SU-DHL-6 (cell line): ENCODE data around the gene PSMA7.

Experiments used
- H2AFZ ChIP-seq: fragments of 200-600 bp; sonication (generic); 2 replicates; pipeline ENCODE4 v1.6.1; 2014; ENCODE audit warnings: low read depth, mild to moderate bottlenecking, moderate library complexity, mixed read lengths, antibody characterized with exemption, low read length; ENCODE audit not compliant: severe bottlenecking
- H3F3A ChIP-seq: fragments of 200-600 bp; shearing (Covaris generic); 2 replicates; pipeline ENCODE4 v1.6.0; 2016; ENCODE audit warnings: antibody characterized with exemption, mild to moderate bottlenecking; ENCODE audit not compliant: insufficient read depth
- H3K27ac ChIP-seq: fragments of 200-600 bp; sonication (generic); 2 replicates; pipeline ENCODE4 v1.5.1; 2016; ENCODE audit warnings: low read depth, mild to moderate bottlenecking, low read length, moderate library complexity, mixed read lengths
- H3K27me3 ChIP-seq: fragments of 200-600 bp; sonication (generic), shearing (Covaris generic); 2 replicates; pipeline ENCODE4 v1.6.0; 2014; ENCODE audit warnings: mild to moderate bottlenecking, low read length
- H3K36me3 ChIP-seq: fragments of 200-600 bp; sonication (generic); 2 replicates; pipeline ENCODE4 v1.6.1; 2014; ENCODE audit warnings: mild to moderate bottlenecking, low read length, mixed read lengths
- H3K4me2 ChIP-seq: fragments of 300-600, 200-600 bp; shearing (Covaris generic), sonication (generic); 2 replicates; pipeline ENCODE4 v1.6.0; 2014; ENCODE audit warnings: low read length, low read depth, mild to moderate bottlenecking; ENCODE audit not compliant: poor library complexity, severe bottlenecking
- H3K4me3 ChIP-seq: fragments of 200-600 bp; sonication (generic); 2 replicates; pipeline ENCODE4 v1.5.1; 2014; ENCODE audit warnings: antibody characterized with exemption, low read length, mild to moderate bottlenecking, mixed read lengths; ENCODE audit not compliant: insufficient read depth, poor library complexity, severe bottlenecking
- H3K79me2 ChIP-seq: fragments of 200-600 bp; sonication (generic); 2 replicates; pipeline ENCODE4 v1.6.1; 2014; ENCODE audit warnings: mild to moderate bottlenecking, low read length, moderate library complexity; ENCODE audit not compliant: insufficient read depth
- H3K9ac ChIP-seq: fragments of 200-600 bp; sonication (generic); 2 replicates; pipeline ENCODE4 v1.7.0; 2014; ENCODE audit warnings: mild to moderate bottlenecking, low read length
- H3K9me2 ChIP-seq: fragments of 200-600 bp; sonication (generic); replicated peaks from 2 replicates; pipeline ENCODE4 v1.6.1; 2014; ENCODE audit warnings: low read length; ENCODE audit not compliant: insufficient read depth
- H3K9me3 ChIP-seq: fragments of 200-600 bp; sonication (generic); 2 replicates; pipeline ENCODE4 v1.6.1; 2014; ENCODE audit warnings: low read length, mixed read lengths; ENCODE audit not compliant: insufficient read depth
- H4K20me1 ChIP-seq: fragments of 200-600 bp; sonication (generic); 2 replicates; pipeline ENCODE4 v1.6.1; 2014; ENCODE audit warnings: low read depth, mild to moderate bottlenecking, antibody characterized with exemption, low read length, moderate library complexity, mixed read lengths
- EZH2phosphoT487 ChIP-seq: fragments of 200-600 bp; sonication (generic), shearing (Covaris generic); conservative IDR thresholded peaks from 2 replicates; pipeline ENCODE4 v1.6.1; 2018; ENCODE audit warnings: mild to moderate bottlenecking, antibody characterized with exemption, low read length, moderate library complexity, mixed read lengths
- TF ChIP-seq, protein P1 (sequence below): fragments of 200-600 bp; sonication (generic); IDR thresholded peaks from one replicate; pipeline ENCODE4 v1.5.1; 2017; ENCODE audit warnings: antibody characterized with exemption, mild to moderate bottlenecking, low read length, moderate library complexity; ENCODE audit not compliant: insufficient read depth, poor library complexity, severe bottlenecking

Gene PSMA7

DNA sequence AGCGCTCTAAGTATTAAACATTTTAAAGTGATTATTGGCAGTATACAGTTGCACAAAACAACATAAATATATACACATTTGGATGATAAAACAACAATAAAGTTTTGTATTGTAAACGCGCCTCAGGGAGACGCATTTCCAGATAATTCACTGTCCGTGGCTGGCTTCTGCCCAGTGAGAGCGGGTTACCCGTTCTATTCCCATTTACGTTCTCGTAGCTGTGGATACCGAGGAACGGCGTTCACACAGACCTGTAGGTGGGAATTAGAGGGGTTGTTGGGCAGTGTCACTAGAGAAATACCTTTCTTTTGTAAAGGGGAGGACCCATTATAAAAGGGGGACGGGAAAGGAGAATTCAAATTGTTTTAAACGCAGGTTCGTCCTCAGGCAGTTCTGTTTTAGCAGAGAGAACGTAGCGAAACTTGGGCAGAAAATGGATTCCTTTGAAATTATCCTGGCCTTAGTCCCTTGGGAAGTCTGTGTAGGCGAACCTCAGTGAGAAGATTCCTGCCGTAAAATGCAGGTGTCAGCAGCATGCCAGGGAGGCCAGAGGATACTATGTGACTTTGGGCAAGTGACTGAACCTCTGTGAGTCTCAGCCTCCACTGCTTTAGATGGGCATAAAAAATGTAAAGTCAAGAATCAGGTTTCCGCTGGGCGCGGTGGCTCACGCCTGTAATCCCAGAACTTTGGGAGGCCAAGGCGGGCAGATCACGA, 40.4 kb upstream of the PSMA7 start:
- peak overlapping the region; percentile 97 for H3K4me2 ChIP-seq
- peaks cover 48% of the 10 kb centered on the region for H3K79me2 ChIP-seq
- no peaks in the 10 kb centered on the region for H3K9me3 ChIP-seq
- 0 out of 2 replicates have a peak, but pooled peaks cover 2% of the 10 kb centered on the region for H3K36me3 ChIP-seq
- H3K9me2 ChIP-seq, result no peaks in the 10 kb centered on the region
- peak overlapping the region; percentile 98 for H3K9ac ChIP-seq
- no peaks in the 10 kb centered on the region for H3K27me3 ChIP-seq
- peak overlapping the region; percentile 70 for H3K27ac ChIP-seq
- peak overlapping the region; percentile 98 for H3K4me3 ChIP-seq
- H4K20me1 ChIP-seq, result no peaks in the 10 kb centered on the region
- TF ChIP-seq, protein P1, sequence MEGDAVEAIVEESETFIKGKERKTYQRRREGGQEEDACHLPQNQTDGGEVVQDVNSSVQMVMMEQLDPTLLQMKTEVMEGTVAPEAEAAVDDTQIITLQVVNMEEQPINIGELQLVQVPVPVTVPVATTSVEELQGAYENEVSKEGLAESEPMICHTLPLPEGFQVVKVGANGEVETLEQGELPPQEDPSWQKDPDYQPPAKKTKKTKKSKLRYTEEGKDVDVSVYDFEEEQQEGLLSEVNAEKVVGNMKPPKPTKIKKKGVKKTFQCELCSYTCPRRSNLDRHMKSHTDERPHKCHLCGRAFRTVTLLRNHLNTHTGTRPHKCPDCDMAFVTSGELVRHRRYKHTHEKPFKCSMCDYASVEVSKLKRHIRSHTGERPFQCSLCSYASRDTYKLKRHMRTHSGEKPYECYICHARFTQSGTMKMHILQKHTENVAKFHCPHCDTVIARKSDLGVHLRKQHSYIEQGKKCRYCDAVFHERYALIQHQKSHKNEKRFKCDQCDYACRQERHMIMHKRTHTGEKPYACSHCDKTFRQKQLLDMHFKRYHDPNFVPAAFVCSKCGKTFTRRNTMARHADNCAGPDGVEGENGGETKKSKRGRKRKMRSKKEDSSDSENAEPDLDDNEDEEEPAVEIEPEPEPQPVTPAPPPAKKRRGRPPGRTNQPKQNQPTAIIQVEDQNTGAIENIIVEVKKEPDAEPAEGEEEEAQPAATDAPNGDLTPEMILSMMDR, result no peak
- TF ChIP-seq EZH2phosphoT487, result no peak
- H2AFZ ChIP-seq, result peak overlapping the region; percentile 65
- H3F3A ChIP-seq, result peaks cover 20% of the 10 kb centered on the region

DNA sequence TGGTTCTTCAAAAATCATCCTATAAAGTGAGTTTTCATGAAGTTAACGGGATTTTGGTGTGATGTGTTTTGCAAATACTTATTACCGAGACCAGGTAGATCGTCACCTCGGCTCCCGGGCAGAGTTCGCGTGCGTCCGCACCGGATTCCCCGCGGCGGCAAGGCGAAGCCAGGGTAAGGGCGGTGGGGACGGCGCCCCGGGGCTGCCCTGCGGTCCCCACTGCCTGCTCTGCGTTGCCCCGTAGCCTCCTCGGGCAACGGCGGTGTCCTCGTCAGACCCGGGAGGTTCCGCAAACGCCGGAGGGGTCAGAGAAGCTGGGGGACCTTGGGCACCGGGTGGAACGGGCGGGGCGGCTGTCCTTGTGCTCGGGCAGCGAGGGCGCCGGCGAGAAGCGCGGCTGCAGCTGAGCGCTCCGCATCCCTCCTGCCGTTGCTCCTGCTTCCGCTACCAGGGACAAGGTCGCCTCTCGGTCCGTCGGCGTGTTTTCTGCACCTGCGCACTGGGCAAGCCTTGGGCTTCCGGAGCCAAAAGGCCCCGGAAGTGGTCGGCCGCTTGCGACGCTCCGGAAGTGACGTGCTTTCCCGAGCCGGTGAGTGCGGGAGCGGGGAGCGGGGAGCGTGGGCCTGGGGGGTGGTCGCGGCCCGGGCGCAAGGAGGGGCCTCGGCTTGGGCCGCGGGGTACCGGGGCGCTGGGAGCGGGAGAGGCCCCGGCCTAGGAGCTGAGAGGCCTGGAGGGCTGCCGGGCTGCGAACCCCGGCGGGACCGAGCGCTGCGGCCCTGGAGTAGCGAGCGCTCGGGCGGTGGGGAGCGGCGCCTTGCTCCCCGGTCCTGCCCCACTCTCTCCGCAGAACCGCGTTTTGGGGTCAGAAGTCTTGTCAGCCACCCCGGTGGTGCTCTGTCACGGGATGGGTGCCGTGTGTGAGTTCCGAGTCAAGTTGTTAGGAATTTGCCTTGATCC, 39.6 kb upstream of the PSMA7 start, which contains the start of gene MTG2:
TSS of gene MTG2 (plus strand) at position 560 of the 957 bp plus-strand sequence. CDS start 10,393 bp downstream, outside the sequence.
- Histone ChIP-seq H3K9me3 (no peaks in the 10 kb centered on the region), H3K4me3 (peak within 1 kb of the TSS; percentile 98), H3K27ac (peak within 1 kb of the TSS; percentile 70), H3K27me3 (no peaks in the 10 kb centered on the region), H3K9me2 (no peaks in the 10 kb centered on the region), H3K79me2 (peaks cover 40% of the 10 kb centered on the region), H3K36me3 (0 out of 2 replicates have a peak, but pooled peaks cover 2% of the 10 kb centered on the region), H3F3A (peaks cover 20% of the 10 kb centered on the region), H2AFZ (peak within 1 kb of the TSS; percentile 65), H4K20me1 (no peaks in the 10 kb centered on the region), H3K4me2 (peak within 1 kb of the TSS; percentile 97), H3K9ac (peak within 1 kb of the TSS; percentile 98)
- TF ChIP-seq, protein P1, result no peak
- no peak for TF ChIP-seq EZH2phosphoT487

DNA sequence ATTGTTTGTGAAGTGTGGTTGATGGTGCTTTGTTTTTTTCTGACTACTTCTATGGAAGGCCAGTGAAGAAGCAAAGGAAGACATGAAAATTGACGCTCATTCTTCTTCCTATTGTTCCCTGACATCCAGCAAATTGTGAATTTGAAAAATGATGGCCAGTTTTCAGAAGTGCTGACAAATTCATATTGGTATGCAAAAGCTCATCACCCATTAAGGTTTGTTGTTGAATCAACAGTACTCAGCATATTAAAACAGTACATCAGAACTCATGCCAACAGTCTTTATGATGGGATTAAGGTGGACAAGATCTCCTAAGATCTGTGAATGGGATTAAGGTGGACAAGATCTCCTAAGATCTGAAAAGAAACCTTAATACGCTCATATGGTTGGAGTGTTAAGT, 38.6 kb upstream of the PSMA7 start:
- Histone ChIP-seq H3F3A (peaks cover 18% of the 10 kb centered on the region), H3K4me3 (peak overlapping the region; percentile 98), H3K27me3 (no peaks in the 10 kb centered on the region), H3K79me2 (peaks cover 31% of the 10 kb centered on the region), H3K9me3 (no peaks in the 10 kb centered on the region), H3K4me2 (peak overlapping the region; percentile 70), H3K36me3 (0 out of 2 replicates have a peak, but pooled peaks cover 2% of the 10 kb centered on the region), H2AFZ (peak overlapping the region; percentile 1), H3K9ac (peak overlapping the region; percentile 98), H3K27ac (peak overlapping the region; percentile 70), H4K20me1 (no peaks in the 10 kb centered on the region), H3K9me2 (no peaks in the 10 kb centered on the region)
- TF ChIP-seq, protein P1, result no peak
- TF ChIP-seq EZH2phosphoT487, result no peak
